Stimulated activated CD8-positive, alpha-beta memory T cell treated with anti-CD3 and anti-CD28 coated beads, Interleukin-12 subunit alpha, Interleukin-12 subunit beta, amount 100 ng/mL, for 4 hours (primary cell): ENCODE data around the gene SEMA3C.
"Not testable (repeated sequence)": the region's sequence is repeated elsewhere in the genome, so short reads cannot be mapped to it uniquely, and the experiment has no call there.

Source experiments
- DNase-seq: peaks from one replicate; pipeline ENCODE4 v3.0.0-alpha.2; 2020; ENCODE audit warnings: low read depth

The SEMA3C gene

DNA sequence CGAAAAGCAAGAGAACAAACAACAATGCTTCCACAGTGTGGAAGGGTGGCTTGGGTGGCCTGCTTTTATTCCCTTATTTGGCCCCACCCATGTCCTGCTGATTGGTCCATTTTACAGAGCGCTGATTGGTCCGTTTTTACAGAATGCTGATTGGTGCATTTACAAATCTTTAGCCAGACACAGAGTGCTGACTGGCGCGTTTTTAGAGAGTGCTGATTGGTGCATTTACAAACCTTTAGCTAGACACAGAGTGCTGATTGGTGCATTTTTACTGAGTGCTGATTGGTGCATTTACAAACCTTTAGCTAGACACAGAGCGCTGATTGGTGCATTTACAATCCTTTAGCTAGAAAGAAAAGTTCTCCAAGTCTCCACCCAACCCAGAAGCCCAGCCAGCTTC lies 8.1 kb upstream of the SEMA3C start:
- not testable (repeated sequence) for DNase-seq

DNA sequence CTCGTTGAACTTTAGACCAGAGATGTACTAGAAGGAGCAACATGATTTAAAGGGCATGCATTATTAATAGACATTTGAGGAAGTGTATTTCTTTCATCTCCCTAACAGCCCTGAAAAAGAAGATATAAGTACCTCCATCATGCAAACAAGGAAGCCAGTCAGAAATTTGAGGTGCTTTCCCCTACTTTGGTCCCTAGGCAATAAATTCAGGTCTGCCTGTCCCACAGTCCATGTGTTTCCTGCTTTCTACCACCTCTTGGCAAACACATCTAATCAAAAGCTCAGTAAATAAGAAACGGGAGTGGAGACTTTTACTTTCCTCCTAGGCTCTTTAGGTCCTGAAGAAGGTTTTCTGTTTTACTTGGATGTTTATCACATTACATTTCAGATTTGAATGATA lies 5.2 kb upstream of the SEMA3C start:
- no peak for DNase-seq

DNA sequence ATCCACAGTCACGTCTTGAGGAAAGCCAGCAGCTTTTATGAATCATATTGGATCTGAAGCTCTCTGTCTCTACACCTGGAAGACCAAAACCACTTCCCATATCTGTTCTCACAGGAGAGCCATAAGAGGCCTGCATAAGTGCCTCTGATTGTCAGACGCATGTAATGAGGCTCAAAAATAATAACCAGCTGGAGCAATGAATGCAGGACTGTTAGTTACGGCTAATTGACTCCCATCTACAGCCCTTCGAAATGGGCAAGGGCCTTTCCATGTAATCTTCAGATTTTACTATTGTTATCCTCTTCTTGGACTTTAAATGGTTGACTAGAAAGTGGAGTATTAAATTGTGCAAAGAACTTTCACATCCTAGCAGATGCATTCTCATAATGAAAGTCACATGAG lies 4.4 kb upstream of the SEMA3C start:
- no peak for DNase-seq

DNA sequence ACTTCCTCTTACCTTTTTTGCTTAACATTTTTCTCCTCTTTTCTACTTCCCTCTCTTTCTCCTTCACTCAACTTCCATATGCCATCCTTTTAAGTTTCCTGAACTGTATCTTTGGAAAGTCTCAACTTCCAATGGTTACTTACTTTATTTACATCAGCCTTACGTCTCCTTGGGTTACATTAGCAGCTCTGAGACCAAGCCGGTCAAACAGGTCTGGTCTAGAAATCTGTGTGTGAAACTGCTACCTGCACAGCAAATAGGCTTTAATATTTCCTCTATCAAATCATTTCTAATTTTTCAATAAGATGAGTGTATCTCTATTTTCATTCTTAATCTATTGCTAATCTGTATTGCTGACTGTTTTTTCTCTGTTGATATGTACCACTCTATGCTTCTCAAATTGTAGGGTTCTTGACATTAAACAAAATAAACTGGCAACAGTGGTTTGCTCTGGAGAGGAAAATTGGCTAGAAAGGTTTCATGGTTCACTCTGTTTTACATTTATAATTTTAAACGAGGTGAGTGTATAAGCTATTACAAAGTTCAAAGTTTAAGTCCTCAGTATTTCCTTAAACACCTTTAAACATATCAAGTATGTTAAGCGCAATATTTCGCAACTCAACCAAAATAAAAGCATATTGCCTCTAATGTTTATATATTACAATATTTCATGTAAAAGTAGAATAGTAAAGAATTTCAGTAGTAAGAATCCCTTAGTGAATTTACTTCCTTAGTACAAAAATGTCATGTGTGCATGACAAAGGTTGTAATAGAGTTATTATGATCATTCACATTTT lies 3.6 kb upstream of the SEMA3C start:
- DNase-seq: no peak

DNA sequence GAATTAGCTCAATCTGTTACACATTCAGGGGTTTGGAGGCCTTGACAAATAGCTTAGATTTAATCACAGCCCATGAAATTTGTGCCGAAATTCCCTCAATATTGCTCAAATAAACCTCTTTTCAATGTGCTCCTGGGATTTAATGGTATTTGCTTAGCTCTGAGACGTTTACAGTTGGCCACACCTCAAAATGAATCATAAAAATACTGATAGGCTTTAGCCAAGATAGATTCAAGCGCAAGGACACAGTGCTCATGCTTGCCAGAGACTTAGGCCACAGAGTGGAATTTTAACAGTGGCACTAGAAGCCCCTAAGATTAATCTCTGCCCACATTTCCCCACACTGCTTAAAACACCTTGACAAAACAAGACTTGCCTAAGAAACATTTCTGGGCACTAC lies 2.3 kb upstream of the SEMA3C start:
- DNase-seq: no peak

DNA sequence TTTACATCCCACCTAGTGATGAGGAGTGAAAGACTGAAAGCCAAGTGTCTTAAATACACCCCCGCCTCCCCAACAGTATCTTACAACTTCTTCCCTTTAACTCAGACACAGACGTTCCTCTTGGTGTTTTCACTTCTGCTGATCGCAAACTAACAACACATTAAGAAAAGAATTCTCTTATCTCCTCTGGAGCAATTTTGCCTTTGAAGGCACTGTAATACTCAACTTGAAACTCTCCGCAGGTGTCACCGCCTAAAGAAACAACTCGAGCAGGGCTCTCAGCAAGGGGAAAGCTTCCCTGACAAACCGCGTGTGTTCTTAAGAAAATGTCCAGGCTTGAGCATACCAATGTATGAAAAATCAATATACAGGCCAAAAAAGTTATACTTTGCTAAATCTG lies 452 bp downstream of the SEMA3C start:
- no peak for DNase-seq

DNA sequence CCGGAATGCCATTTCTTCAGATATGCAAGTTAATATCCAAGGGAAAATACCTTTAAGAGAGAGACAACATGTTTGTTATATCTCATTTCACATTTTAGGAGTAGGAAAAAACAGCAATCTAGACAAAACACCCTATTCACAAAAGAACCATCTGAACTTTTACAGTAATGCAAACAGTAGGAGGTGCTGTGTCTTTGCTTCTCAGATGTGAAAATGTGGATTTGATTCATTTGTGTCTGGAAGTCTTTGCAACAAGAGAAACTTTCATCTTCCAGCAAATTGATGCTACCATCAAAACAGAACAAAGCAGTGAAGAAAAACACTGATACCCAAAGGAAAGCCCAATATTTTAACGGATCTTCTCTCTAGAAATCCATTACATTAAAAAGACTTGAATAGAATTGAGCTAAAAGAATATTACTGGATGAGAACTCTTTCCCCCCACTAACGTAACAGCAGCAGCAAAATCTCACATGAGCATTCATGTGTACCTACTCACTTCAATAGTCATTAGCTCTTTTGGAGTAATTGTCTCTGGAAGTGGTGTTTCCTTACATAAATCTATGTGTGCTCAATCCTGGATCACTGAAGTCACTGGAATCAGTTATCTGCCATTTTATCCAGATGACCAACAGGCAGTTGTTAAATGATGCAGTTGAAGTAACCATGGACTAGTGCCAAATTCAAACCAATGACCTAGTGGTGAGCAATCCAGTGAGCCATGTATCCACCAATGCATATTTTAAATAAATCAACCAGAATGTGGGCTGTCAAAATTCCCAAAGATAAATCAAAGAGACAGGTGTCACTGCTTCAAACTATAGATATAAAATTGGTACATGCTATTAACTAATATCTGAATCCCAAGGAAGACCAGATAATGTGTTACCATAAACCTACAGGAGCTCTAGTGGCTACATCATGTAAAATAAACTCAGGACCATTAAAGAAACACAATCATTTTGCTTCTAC lies 1.8 kb downstream of the SEMA3C start:
- DNase-seq: no peak

DNA sequence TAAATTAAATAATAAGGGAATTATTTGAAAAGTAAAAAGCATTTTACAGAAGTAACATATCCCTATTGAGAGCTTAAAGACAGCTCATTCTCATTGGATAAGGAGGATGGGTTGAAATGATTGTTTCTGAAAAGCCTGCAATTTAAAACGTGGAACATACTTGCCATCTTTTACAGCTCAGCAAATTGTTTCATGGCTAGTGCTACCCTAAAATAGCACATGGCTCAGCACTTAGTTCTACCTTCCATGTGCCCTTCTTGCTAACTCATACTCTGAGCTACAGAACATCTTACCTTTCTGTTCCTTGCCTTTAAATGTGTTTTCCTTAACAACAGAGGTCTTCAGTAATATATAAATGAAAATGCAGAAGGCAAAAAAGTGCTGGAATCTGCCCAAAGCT lies 8.6 kb downstream of the SEMA3C start:
- no peak for DNase-seq

DNA sequence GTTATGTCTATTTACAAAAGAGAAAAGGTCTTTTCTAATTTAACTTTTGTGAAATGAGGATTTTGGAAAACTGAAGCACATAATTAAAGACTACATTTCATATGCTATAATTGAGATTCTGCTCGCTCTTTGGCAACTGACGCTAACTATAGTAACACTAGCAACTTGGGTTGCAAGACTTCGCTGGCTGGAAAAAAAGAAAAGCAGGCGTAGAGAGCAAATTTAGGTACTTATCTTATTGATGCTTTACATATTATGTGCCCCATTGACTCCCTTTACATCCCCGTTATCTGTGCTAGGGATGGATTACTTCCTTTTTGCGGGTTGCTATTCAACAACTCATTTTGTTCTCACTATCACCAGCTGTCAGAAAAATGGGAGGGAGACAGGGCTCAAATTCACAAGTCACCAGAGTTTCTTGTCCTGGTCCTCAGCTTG lies 10.5 kb downstream of the SEMA3C start:
- no peak for DNase-seq

DNA sequence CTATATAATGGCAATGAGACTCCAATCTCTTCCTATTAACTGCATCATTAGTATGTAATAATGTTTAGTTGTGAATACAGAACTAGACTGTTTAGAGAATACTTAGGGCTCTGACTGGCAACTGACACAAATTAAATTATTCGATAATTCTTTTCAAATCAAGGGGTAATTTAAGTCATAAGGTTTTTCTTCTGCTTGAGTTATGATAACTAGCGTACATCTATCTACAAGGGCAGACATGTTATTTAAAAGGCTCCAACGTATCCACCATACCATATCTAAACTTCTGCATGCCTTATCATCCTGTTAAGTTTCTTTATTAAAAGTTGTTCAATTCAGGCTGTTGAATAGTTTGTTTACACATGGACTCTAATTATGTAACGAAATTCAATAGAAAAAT lies 11.2 kb downstream of the SEMA3C start:
- no peak for DNase-seq

DNA sequence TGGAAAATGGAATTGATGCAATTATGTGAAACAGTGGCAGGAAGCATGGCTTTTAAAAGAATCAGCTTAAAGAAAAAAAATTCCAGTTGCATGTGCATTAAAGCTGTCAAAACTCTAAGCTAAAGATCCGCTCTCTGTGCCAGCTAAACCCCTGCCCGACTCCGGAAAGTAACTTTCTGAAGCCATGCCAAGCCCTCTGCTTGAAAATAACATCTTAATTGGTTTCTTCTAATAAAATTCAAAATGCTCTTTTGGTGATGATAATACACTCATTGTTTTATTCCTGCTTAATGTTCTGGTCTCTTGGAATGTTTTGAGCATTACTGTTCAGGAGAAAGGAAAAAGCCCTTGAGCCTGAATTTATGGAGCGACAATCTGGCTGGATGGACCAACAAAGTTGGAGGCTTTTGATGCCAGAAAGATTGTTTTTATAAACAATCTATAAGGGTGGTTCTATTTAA lies 11.7 kb downstream of the SEMA3C start:
- no peak for DNase-seq

DNA sequence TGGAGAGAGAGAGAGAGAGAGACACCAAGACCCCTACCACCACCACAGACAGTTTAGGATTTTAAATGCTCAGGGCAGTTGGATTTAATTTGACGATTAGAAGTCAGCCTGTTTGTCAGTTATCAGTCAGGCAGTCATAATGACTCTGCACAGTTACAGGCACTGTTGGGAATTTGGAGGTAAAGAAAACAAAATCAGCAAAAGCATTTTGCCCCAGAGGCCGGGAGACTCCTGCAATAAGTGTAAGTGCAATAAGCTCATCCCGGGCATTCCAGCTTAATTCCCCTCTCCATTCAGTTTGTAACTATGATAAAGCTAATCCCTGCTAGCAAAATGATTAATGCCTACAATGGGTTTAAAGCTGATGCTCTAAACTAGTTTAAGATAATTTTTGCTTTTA lies 13.5 kb downstream of the SEMA3C start:
- no peak for DNase-seq

DNA sequence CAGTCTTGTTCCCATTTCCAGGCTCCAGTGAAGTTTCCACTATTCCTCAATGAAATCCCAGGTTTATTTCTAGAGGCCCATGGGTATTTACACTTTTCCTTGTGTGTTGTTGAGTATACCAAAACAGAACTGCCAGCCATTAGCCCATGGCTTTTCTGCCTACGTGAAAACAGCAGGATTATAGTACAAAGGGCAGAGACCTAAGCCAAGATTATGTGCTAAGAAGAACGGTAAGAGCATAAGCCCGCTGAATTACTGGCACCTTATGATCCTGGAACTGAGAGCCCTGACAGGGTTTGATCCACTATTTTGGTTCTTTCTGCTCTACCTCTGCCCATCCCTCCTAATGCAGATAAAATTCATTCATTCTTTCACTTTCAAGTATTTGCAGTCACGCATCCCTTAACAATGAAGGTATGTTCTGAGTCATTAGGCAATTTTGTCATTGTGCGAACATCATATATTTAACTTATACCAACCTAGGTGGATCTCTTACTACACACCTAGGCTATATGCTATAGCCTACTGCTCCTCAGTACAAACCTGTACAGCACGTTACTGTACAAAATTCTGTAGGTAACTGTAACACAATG lies 16.0 kb downstream of the SEMA3C start:
- DNase-seq: no peak

DNA sequence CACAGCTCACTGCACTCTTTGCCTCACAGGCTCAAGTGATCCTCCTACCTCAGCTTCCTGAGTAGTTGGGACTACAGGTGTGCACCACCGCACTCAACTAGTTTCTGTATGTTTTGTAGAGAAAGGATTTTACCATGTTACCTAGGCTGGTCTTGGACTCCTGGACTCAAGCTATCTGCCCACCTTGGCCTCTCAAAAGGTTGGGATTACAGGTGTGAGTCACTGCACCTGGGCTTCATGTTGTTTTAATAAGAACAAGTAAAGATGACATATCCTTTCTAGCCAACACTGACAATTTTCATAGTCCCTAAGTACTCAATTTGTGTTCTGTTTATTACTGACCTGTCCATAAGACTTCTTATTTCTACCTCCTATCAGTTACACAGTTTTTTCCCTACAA lies 16.8 kb downstream of the SEMA3C start:
- DNase-seq: no peak

DNA sequence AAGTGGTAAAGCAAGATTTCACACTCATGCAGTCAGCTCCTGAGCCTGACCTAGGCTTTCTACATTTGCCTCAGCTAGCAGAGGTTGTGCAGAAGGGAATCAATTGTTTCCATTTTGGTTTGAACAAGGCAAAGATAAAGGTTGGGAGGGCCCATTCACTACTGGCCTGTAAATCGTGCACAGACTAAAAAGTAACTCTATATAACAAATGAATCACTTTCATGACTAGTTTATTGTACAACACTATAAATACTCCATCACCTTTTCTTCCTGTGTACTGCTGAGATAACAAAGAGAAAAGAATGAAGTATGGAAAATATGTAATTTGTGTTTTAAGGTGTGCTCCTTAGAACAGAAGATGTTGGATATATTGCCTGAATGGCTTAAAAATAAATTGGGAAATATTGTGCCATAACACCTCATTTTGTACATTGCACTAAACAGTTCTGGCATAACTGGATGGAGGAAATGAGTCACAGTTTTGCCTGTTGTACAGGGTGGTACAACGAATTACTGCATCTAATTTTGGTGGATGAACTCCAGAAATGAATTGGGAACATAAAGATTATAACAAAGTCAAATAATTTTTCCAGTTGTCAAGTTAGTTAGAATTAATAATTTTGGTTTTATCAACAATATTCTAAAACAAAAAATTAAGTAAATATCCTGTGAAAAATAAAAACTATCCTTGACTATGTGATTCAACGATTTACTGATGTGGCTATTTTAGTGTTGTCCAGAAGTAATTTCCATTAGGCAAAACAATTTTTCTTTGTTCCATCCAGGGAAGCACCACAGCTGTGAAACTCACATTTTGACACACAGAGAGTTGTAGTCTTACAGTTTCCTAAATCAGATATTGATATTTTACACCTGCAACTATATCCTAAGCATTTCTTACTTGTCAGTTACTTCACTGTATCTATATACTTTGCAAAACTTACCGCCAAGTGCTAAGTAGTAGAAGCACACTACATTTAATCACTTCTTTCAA lies 18.0 kb downstream of the SEMA3C start:
- DNase-seq: no peak

DNA sequence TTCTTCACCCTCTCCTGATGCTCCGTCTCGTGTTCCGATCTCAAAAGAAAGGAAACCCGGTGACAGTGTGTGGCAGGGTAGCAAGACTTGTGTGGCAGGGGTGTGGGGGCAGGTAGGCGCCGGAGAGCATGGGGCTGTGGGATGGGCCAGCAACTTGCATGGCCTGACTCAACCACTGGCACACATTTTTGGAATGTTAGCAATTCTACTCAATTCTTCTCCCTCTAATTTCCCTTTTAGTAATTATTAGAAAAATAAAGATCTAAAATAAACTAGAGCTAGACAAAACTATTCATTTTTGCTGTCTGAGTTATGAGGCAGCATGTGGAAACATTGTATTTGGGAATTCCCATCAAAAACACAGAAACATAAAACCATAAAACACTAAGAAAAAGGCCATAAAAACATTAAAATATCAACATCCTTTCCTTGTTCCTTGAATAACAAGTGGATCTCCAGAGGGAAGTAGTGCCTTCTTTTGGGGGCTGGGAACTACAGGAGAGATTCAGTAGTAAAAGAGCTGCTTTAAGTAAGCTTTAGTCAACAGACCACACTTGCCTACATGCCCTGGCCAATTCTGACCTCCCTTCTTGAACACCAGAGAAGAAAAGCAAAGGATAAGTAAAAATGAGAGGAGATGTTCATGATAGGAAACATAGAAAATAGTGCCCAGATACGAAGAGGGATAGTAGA lies 21.8 kb downstream of the SEMA3C start:
- no peak for DNase-seq

DNA sequence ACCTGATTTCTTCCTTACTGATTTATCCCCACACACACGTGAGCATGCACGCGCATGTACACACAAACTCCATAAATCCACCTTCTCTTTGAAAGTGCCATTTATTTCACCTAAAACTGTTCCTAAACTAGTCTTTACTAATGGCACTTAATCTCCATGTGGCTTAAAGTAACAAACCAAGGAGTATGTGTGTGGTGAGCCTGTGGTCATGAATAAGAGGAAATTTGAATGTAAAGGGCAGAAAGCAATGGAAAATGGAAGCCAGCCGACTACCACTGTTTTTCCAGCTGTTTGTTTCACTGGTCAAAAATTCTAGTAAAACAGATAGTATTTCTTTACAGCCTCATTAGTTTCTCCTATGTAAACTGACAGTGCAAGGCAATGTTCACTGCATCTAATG lies 23.8 kb downstream of the SEMA3C start:
- DNase-seq: no peak

DNA sequence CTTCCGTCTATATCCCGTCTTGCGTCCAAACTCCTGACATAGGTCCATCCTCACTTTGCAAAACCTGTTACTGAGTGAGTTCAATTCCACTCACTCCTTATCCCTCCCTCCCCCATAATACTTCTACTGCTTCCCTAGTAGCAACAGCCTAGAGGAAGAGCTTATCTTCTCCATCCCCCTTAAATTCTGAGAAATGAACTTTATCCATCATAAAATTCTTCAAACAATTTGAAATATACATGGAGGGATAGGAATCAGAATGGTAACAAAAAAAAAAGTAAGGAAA lies 27.6 kb downstream of the SEMA3C start:
- DNase-seq: no peak

DNA sequence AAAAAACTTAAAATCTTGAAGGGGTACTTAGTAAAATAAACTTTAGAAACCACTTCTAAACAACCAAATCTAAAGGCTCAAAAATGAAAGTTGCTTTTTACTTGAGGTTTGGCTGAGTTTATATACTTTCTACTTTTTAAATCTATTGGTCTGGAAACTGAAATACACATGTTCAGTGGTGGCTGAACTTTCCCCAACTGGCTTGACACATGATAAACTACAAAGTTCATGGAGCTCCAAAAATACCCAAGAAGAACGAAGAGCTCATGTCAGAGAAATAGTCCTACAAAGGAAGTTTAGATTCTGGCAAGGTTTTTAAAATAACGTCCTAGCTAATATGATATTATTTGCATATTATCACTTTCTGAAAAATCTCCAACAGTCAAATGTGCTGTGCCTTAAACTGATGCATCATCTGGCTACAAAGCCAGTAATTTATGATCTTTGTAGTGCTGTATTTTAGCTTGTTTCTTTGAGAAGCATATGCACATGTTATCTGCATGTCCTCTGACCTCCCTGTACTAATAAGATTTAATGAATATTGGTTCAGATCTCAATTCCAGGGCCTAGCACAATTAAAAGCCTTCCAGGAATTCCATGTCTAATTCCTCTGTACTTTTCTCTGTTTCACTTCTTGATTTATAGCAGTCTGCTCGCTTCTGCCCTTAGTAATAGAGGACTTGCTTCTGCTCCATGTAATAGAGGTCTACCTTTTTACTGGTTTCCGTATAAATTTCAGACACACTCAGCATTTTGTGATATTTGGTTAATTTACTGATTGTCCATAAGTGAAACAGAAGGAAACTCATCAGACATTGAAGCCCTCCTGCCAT lies 28.2 kb downstream of the SEMA3C start:
- no peak for DNase-seq

DNA sequence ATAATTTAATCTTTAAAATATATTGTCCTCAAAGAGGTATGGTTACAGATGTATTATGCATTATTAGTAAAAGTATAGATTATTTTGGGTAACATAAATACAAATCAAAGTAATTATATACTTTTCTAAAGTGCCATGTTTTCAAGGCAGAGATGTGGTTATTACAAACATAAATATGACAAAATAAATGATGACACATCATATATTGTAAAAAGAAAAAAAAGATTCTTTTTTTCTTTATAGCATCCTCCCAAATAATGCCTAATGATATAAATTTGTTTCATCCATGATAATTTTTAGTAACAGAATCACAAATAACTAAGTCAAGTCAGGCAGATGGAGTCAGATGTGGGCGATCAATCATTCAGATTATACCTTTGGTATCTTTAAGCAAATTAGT lies 29.3 kb downstream of the SEMA3C start:
- no peak for DNase-seq
